ENCODE measurements around the gene RAPGEFL1.
"Not testable (repeated sequence)": the region's sequence is repeated elsewhere in the genome, so short reads cannot be mapped to it uniquely, and the experiment has no call there.

Gene RAPGEFL1

GRCh38 chr17:40218006-40218739 lies 40.9 kb downstream of the RAPGEFL1 start:
- no peak for TF ChIP-seq CTCF (conservative IDR thresholded peaks at IDR 0.05)
- peak overlapping the region; percentile 85 for H3K27ac ChIP-seq

GRCh38 chr17:40218740-40219593 lies 41.7 kb downstream of the RAPGEFL1 start, which contains the start of gene WIPF2:
Gene WIPF2, plus strand, starts transcription at chr17:40219304. Its CDS starts 37,156 bp downstream, at chr17:40256460.
- H3K27ac ChIP-seq = peak within 1 kb of the TSS; percentile 85
- peak; percentile 61 for TF ChIP-seq CTCF (conservative IDR thresholded peaks at IDR 0.05)

- TF ChIP-seq CTCF (conservative IDR thresholded peaks at IDR 0.05) = no peak
Observed at GRCh38 chr17:40219594-40220338, 42.5 kb downstream of the RAPGEFL1 start.

GRCh38 chr17:40224718-40225550 lies 47.7 kb downstream of the RAPGEFL1 start:
- no peak for TF ChIP-seq CTCF (conservative IDR thresholded peaks at IDR 0.05)
- H3K27ac ChIP-seq = no peak overlapping the region

More at GRCh38 chr17:40219594-40220338, 42.5 kb downstream of the RAPGEFL1 start:
- peak overlapping the region; percentile 85 for H3K27ac ChIP-seq

- H3K27ac ChIP-seq = not testable (repeated sequence)
Observed at GRCh38 chr17:40229146-40229545, 51.9 kb downstream of the RAPGEFL1 start.

- TF ChIP-seq CTCF (conservative IDR thresholded peaks at IDR 0.05) = no peak
- H3K27ac ChIP-seq = no peak overlapping the region
Observed at GRCh38 chr17:40230670-40231069, 53.4 kb downstream of the RAPGEFL1 start.

- H3K27ac ChIP-seq = not testable (repeated sequence)
Observed at GRCh38 chr17:40231928-40232327, 54.7 kb downstream of the RAPGEFL1 start.
